Stomach (tissue), 9 donors: ENCODE results near the gene RHEX. TPM values are rescaled to one million over a fixed set of nuclear protein-coding genes. Genes with fewer than 3 reads are reported as not detected.

ENCODE experiments used
- DNase-seq, 2 donors: peaks; one replicate each; pipeline versions ENCODE4 v3.0.0 to v3.0.0-alpha.2; 2013 to 2019
- H3K27ac ChIP-seq, 5 donors: fragments of 200-600 bp in 4 of 5; sonication (generic) in 4 of 5; one replicate each; pipeline ENCODE4 v1.5.1; 2013 to 2019; ENCODE audit warnings: mild to moderate bottlenecking in 1 of 5, moderate library complexity in 1 of 5
- H3K27me3 ChIP-seq, 3 donors: fragments of 200-600 bp; sonication (generic); one replicate each; pipeline ENCODE4 v1.5.1; 2017 to 2019; ENCODE audit warnings: mixed run types in 1 of 3
- H3K36me3 ChIP-seq, 4 donors: fragments of 200-600 bp; sonication (generic); 1 replicate in 3 of 4; 2 replicates in 1 of 4; pipeline ENCODE4 v1.5.1; 2016 to 2019
- H3K4me1 ChIP-seq, 4 donors: fragments of 200-600 bp; sonication (generic); one replicate each; pipeline ENCODE4 v1.5.1; 2016 to 2019
- H3K4me3 ChIP-seq, 4 donors: fragments of 200-600 bp; sonication (generic) in 3 of 4; one replicate each; pipeline ENCODE4 v1.5.1; 2016 to 2019; ENCODE audit warnings: mild to moderate bottlenecking in 1 of 4
- H3K9me3 ChIP-seq, 4 donors: fragments of 200-600 bp; sonication (generic); one replicate each; pipeline ENCODE4 v1.5.1; 2016 to 2019
- EP300 ChIP-seq: sonication (generic); formaldehyde crosslinking; IDR thresholded peaks from one replicate; pipeline ENCODE4 v1.6.1; 2017; ENCODE audit warnings: antibody characterized with exemption
- POLR2A ChIP-seq, 4 donors: fragments of 450-650 bp; IDR thresholded peaks; one replicate each; pipeline ENCODE4 v1.6.1; 2016; ENCODE audit warnings: antibody characterized with exemption in 4 of 4, control low read depth in 2 of 4, mild to moderate bottlenecking in 1 of 4, moderate library complexity in 1 of 4
- POLR2AphosphoS5 ChIP-seq, 3 donors: sonication (generic); formaldehyde crosslinking; IDR thresholded peaks; one replicate each; pipeline ENCODE4 v1.6.1; 2016; ENCODE audit warnings: antibody characterized with exemption in 3 of 3
- WGBS, 5 donors: extraction: QIAGEN DNeasy Blood & Tissue Kit in 3 of 5; methylation state at CpG; one replicate each; pipeline versions ENCODE4 v1.1.5 to v1.1.7; 2013 to 2018; 5-methylcytosine and 5-hydroxymethylcytosine counted together
- intact Hi-C: fragments of 100-400 bp; cut with DNase I; formaldehyde crosslinking; loops from one replicate; pipeline ENCODE4 v1.15.1; 2023; ENCODE audit warnings: low total_unique reads
- polyA plus RNA-seq, 3 donors: library from polyadenylated mRNA; stranded (reverse); fragments of 200-250 nt; gene quantifications; one replicate each; pipeline ENCODE4 v1.2.3, GENCODE V29; 2013
- total RNA-seq, 5 donors: library from RNA; depleted of rRNA; stranded (reverse); fragments of >200 nt; gene quantifications; one replicate each; pipeline versions ENCODE4 v1.1.0 to v1.2.3, GENCODE V29; 2014 to 2016
- TF ChIP-seq, protein P1 (sequence below), 7 experiments: fragments of 450-650 bp in 4 of 7; fragments of 200-600 bp in 3 of 7; sonication (generic) in 3 of 7; IDR thresholded peaks; one replicate each; pipeline ENCODE4 v1.5.1; 2016 to 2019; ENCODE audit warnings: antibody characterized with exemption in 7 of 7, control low read depth in 2 of 7, mild to moderate bottlenecking in 1 of 7
- donor health status: healthy with polysubstance abuse.
- donor health status: Bipolar disorder and iron deficiency.
- donor health status: healthy.

The RHEX gene
- total and polyA plus RNA-seq, 8 donors, result 0.83 to 10.5 (median 1.6) TPM; not detected in 2

DNA sequence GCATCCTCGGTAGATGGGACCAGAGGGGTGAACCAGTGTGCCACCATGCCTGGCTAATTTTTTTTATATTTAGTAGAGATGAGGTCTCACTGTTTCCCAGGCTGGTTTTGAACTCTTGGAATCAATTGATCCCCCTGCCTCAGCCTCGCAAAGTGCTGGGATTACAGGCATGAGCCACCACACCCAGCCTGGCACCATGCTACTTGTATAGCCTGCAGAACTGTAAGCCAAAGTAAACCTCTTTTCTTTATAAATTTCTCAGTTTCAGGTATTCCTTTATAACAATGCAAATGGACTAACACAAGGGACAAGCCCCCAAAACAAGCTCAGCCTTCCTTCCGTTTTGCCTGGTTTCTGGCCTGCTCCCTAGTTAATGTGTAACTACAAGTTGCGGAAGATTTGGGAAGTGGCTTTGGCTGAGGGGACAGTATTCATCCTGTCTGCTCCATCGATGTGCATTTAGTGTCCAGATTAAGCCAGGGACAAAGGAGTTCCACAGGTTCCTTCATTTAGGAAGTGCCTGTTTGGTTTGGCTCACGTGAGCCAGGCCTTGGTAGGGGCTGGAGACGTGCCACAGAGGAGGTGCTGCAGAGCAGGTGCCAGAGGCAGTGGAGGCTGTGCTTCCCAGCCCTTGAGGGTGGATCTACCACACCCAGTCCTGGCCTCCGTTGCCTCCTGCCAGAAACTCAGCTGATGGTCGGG is 59.8 kb downstream of the RHEX start:
- Histone ChIP-seq H3K4me1 (peaks cover 17 to 27% (median 21%) of the 10 kb centered on the region in 4 donors), H3K27me3 (peaks cover 0 to 18% (median 9%) of the 10 kb centered on the region in 3 donors), H3K9me3 (no peaks in the 10 kb centered on the region), H3K4me3 (no peak overlapping the region), H3K27ac (peak overlapping the region in 2 of 5 donors; percentile 24 to 30), H3K36me3 (no peaks in the 10 kb centered on the region)
- 36 to 58% (median 39%) methylated on average over 7 to 9 of the region's 9 CpGs for WGBS, 5 donors
- peak; percentile 59 to 93 for DNase-seq
- intact Hi-C loops, result no loop called here
- TF ChIP-seq POLR2AphosphoS5 (IDR thresholded peaks at IDR 0.05), result peak in 1 of 3 donors; percentile 56
- no peak for TF ChIP-seq EP300

DNA sequence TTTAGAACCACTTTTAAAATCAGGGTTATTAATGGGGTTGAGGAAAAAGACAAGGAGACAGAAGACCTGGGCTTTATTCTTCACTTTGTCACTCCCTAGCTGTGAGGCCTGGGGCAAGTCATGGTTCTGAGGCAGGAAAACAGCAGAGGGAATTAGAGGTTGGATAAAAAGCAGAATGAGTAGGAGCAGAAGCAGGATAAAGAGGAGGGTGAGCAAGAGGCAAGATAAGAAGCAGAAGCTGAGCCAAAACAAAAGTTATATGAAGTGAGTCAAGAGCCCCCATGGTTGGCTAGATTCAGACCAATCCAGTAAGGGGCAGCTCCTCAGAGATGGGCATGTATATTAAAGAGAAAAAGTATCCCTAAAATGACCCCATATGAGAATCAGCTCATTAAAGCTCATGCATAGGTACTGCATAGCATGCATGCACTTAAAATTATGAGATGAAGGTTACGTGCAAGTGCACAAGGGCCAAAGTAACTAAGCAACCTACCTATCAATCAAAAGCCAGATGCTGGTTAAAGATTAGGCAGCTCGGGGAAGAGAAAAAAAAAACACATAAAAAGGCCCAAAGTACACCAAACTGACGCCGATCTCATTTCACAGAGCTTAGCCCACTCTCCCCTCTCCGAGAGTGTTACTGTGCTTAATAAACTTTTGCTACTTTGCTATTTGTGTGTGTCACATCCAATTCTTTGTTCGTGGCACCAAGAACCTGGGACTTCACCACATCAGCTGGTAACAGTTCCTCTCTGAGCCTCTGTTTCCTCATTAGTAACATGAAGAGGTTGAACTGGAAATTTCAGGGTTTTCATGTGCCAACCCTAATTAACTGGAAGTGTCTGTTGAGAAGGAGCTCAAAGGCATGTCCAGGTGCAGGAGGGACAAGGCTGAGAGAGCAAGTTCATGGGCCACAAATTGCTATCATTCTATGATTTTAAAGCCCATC is 62.0 kb downstream of the RHEX start:
- peaks cover 20 to 31% (median 25%) of the 10 kb centered on the region in 4 donors for H3K4me1 ChIP-seq
- peaks cover 0 to 36% (median 13%) of the 10 kb centered on the region in 3 donors for H3K27me3 ChIP-seq
- H3K4me3 ChIP-seq, result no peak overlapping the region
- 68 to 79% (median 78%) methylated on average over 6 of the region's 6 CpGs for WGBS, 5 donors
- intact Hi-C loops, result no loop called here
- H3K9me3 ChIP-seq, result no peaks in the 10 kb centered on the region
- no peaks in the 10 kb centered on the region for H3K36me3 ChIP-seq
- no peak for DNase-seq
- no peak overlapping the region for H3K27ac ChIP-seq
- TF ChIP-seq, protein P1, sequence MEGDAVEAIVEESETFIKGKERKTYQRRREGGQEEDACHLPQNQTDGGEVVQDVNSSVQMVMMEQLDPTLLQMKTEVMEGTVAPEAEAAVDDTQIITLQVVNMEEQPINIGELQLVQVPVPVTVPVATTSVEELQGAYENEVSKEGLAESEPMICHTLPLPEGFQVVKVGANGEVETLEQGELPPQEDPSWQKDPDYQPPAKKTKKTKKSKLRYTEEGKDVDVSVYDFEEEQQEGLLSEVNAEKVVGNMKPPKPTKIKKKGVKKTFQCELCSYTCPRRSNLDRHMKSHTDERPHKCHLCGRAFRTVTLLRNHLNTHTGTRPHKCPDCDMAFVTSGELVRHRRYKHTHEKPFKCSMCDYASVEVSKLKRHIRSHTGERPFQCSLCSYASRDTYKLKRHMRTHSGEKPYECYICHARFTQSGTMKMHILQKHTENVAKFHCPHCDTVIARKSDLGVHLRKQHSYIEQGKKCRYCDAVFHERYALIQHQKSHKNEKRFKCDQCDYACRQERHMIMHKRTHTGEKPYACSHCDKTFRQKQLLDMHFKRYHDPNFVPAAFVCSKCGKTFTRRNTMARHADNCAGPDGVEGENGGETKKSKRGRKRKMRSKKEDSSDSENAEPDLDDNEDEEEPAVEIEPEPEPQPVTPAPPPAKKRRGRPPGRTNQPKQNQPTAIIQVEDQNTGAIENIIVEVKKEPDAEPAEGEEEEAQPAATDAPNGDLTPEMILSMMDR (IDR thresholded peaks at IDR 0.05), result no peak
- TF ChIP-seq EP300 (no peak), POLR2A (IDR thresholded peaks at IDR 0.05) (no peak), POLR2AphosphoS5 (IDR thresholded peaks at IDR 0.05) (no peak)

- TF ChIP-seq POLR2A (IDR thresholded peaks at IDR 0.05) (no peak), POLR2AphosphoS5 (IDR thresholded peaks at IDR 0.05) (no peak), EP300 (no peak)
- TF ChIP-seq, protein P1 (IDR thresholded peaks at IDR 0.05), result no peak
- DNase-seq, result no peak
- Histone ChIP-seq H3K27me3 (peaks cover 0 to 36% (median 13%) of the 10 kb centered on the region in 3 donors), H3K36me3 (no peaks in the 10 kb centered on the region), H3K9me3 (peaks cover 0 to 1% (median 0%) of the 10 kb centered on the region in 4 donors), H3K4me1 (peaks cover 20 to 31% (median 25%) of the 10 kb centered on the region in 4 donors), H3K27ac (no peak overlapping the region), H3K4me3 (no peak overlapping the region)
- 95 to 99% (median 96%) methylated on average over 5 to 8 of the region's 8 CpGs for WGBS, 5 donors
- intact Hi-C loops, result no loop called here
These were observed 62.8 kb downstream of the RHEX start for GRCh38 chr1:206115791-206116190.

DNA sequence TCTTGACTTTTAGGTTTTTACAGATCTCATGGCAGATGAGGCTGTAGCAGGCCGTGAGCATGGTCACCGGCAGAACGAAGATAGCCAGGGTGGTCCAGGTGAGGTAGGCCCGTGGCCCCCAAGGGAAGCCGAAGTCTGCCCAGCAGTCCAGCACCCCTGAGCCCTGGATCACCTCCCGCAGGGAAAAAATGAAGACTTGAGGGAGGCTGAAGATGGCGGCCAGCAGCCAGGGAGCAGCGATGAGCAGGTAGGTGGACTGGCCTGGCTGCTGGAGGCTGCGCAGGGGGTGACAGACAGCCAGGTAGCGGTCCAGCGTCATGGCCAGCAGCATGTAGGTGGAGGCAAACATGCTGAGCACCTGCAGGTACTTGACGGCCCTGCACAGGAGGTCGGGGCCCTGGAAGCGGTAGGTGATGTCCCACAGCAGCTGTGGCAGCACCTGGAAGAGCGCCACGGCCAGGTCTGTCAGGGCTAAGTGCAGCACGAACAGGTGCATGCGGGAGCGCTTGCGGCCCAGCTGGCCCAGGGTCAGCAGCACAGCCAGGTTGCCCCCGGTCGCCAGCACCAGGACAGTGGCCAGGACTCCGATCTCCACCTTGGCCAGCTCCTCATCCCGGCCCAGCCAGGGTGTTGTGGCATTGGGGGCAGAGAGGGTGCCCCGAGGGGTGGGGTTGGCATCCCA is 63.4 kb downstream of the RHEX start:
- H3K4me3 ChIP-seq, result peak overlapping the region in 1 of 4 donors; percentile 56
- no peaks in the 10 kb centered on the region for H3K36me3 ChIP-seq
- 87 to 95% (median 90%) methylated on average over 23 to 25 of the region's 25 CpGs for WGBS, 5 donors
- DNase-seq, result no peak
- peaks cover 0 to 7% (median under 1%) of the 10 kb centered on the region in 4 donors for H3K9me3 ChIP-seq
- intact Hi-C loops, result no loop called here
- no peak overlapping the region for H3K27ac ChIP-seq
- TF ChIP-seq, protein P1 (IDR thresholded peaks at IDR 0.05), result no peak
- TF ChIP-seq EP300 (no peak), POLR2A (IDR thresholded peaks at IDR 0.05) (no peak), POLR2AphosphoS5 (IDR thresholded peaks at IDR 0.05) (no peak)
- H3K4me1 ChIP-seq, result peaks cover 20 to 31% (median 25%) of the 10 kb centered on the region in 4 donors
- H3K27me3 ChIP-seq, result peaks cover 0 to 36% (median 13%) of the 10 kb centered on the region in 3 donors
